ENCODE data around the gene FLRT1. TPM values are rescaled to one million over a fixed set of nuclear protein-coding genes. Genes with fewer than 3 reads are reported as not detected.

The FLRT1 gene
- total and polyA plus RNA-seq, 3 donors from 2014 or later, result 0.67 to 0.79 (median 0.74) TPM

GRCh38 chr11:64067230-64067993, 31.7 kb downstream of the FLRT1 start:
- no peaks in the 10 kb centered on the region for H3K4me1 ChIP-seq
- TF ChIP-seq CTCF (IDR thresholded peaks at IDR 0.05), result no peak
- no peak for TF ChIP-seq POLR2A (IDR thresholded peaks at IDR 0.05)
- no peak overlapping the region for H3K4me3 ChIP-seq
- WGBS, 2 donors, result 82% methylated on average over 11 to 26 of the region's 26 CpGs
- no peaks in the 10 kb centered on the region for H3K9me3 ChIP-seq
- H3K36me3 ChIP-seq (ENCODE audit: low read depth, missing control alignments), result no peaks in the 10 kb centered on the region
- H3K27me3 ChIP-seq, result no peaks in the 10 kb centered on the region
- no peak overlapping the region for H3K27ac ChIP-seq
- DNase-seq, result no peak
- intact Hi-C loops (cut with DNase I; ENCODE audit: low total_unique reads), result no loop called here

GRCh38 chr11:64068705-64069400, 33.1 kb downstream of the FLRT1 start:
- WGBS, 2 donors, result 83 to 96% methylated on average over 10 to 20 of the region's 20 CpGs
- H3K9me3 ChIP-seq, result no peaks in the 10 kb centered on the region
- no peak for DNase-seq
- no peak for TF ChIP-seq POLR2A (IDR thresholded peaks at IDR 0.05)
- no peak for TF ChIP-seq CTCF (IDR thresholded peaks at IDR 0.05)
- no peak overlapping the region for H3K27ac ChIP-seq
- no peaks in the 10 kb centered on the region for H3K36me3 ChIP-seq (ENCODE audit: low read depth, missing control alignments)
- no peak overlapping the region for H3K4me3 ChIP-seq
- H3K27me3 ChIP-seq, result no peaks in the 10 kb centered on the region
- H3K4me1 ChIP-seq, result no peaks in the 10 kb centered on the region
- intact Hi-C loops (cut with DNase I; ENCODE audit: low total_unique reads), result no loop called here

GRCh38 chr11:64069401-64070313, 33.9 kb downstream of the FLRT1 start:
- no peaks in the 10 kb centered on the region for H3K36me3 ChIP-seq (ENCODE audit: low read depth, missing control alignments)
- H3K9me3 ChIP-seq, result no peaks in the 10 kb centered on the region
- intact Hi-C loops (cut with DNase I; ENCODE audit: low total_unique reads), result no loop called here
- no peak overlapping the region for H3K4me3 ChIP-seq
- H3K4me1 ChIP-seq, result no peaks in the 10 kb centered on the region
- WGBS, 2 donors, result 81 to 87% methylated on average over 22 to 23 of the region's 23 CpGs
- DNase-seq, result no peak
- no peak for TF ChIP-seq CTCF (IDR thresholded peaks at IDR 0.05)
- TF ChIP-seq POLR2A (IDR thresholded peaks at IDR 0.05), result no peak
- no peaks in the 10 kb centered on the region for H3K27me3 ChIP-seq
- H3K27ac ChIP-seq, result no peak overlapping the region

- WGBS, 2 donors, result 82 to 87% methylated on average over 11 to 12 of the region's 12 CpGs
These were observed 34.6 kb downstream of the FLRT1 start for GRCh38 chr11:64070314-64070681.

More at GRCh38 chr11:64070314-64070681, 34.6 kb downstream of the FLRT1 start:
- no peak for DNase-seq
- H3K9me3 ChIP-seq, result no peaks in the 10 kb centered on the region
- no peak overlapping the region for H3K27ac ChIP-seq
- no peaks in the 10 kb centered on the region for H3K4me1 ChIP-seq
- H3K27me3 ChIP-seq, result no peaks in the 10 kb centered on the region
- intact Hi-C loops (cut with DNase I; ENCODE audit: low total_unique reads), result no loop called here
- no peaks in the 10 kb centered on the region for H3K36me3 ChIP-seq (ENCODE audit: low read depth, missing control alignments)
- H3K4me3 ChIP-seq, result no peak overlapping the region
- TF ChIP-seq POLR2A (IDR thresholded peaks at IDR 0.05) (no peak), CTCF (IDR thresholded peaks at IDR 0.05) (no peak)

Data from testis (tissue), 3 donors.